ENCODE measurements around the gene RGS6. TPM values are rescaled to one million over a fixed set of nuclear protein-coding genes. Genes with fewer than 3 reads are reported as not detected.

Gene RGS6
- total RNA-seq, 4 donors from 2014 or later = 0.46 to 3.7 (median 1.6) TPM

- no peaks in the 10 kb centered on the region for H3K4me1 ChIP-seq
- TF ChIP-seq, protein P1, sequence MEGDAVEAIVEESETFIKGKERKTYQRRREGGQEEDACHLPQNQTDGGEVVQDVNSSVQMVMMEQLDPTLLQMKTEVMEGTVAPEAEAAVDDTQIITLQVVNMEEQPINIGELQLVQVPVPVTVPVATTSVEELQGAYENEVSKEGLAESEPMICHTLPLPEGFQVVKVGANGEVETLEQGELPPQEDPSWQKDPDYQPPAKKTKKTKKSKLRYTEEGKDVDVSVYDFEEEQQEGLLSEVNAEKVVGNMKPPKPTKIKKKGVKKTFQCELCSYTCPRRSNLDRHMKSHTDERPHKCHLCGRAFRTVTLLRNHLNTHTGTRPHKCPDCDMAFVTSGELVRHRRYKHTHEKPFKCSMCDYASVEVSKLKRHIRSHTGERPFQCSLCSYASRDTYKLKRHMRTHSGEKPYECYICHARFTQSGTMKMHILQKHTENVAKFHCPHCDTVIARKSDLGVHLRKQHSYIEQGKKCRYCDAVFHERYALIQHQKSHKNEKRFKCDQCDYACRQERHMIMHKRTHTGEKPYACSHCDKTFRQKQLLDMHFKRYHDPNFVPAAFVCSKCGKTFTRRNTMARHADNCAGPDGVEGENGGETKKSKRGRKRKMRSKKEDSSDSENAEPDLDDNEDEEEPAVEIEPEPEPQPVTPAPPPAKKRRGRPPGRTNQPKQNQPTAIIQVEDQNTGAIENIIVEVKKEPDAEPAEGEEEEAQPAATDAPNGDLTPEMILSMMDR (IDR thresholded peaks at IDR 0.05 in 4 of 5, conservative IDR thresholded peaks at IDR 0.05 in 1 of 5) = no peak
- TF ChIP-seq POLR2A (IDR thresholded peaks at IDR 0.05) = no peak
- DNase-seq (no peak), ATAC-seq (no peak)
- in situ Hi-C loops (cut with MboI; ENCODE audit: low sequenced_read_pairs in 4 of 4) = no loop called here
- intact Hi-C loops (cut with DNase I; ENCODE audit: low total_unique reads) = no loop called here
- no peaks in the 10 kb centered on the region for H3K36me3 ChIP-seq
- H3K9me3 ChIP-seq = no peaks in the 10 kb centered on the region
- no peak overlapping the region for H3K4me3 ChIP-seq
- H3K27ac ChIP-seq = no peak overlapping the region
- H3K27me3 ChIP-seq = no peaks in the 10 kb centered on the region
Measured at GRCh38 chr14:72443256-72443655, 511.0 kb downstream of the RGS6 start.

- intact Hi-C loops (cut with DNase I; ENCODE audit: low total_unique reads) = no loop called here
- Histone ChIP-seq H3K9me3 (no peaks in the 10 kb centered on the region), H3K27ac (no peak overlapping the region), H3K4me1 (no peaks in the 10 kb centered on the region), H3K27me3 (no peaks in the 10 kb centered on the region), H3K4me3 (no peak overlapping the region), H3K36me3 (no peaks in the 10 kb centered on the region)
- in situ Hi-C loops (cut with MboI; ENCODE audit: low sequenced_read_pairs in 4 of 4) = no loop called here
- no peak for TF ChIP-seq POLR2A (IDR thresholded peaks at IDR 0.05)
- TF ChIP-seq, protein P1 (IDR thresholded peaks at IDR 0.05 in 4 of 5, conservative IDR thresholded peaks at IDR 0.05 in 1 of 5) = no peak
- ATAC-seq (no peak), DNase-seq (no peak)
Measured at GRCh38 chr14:72443991-72444441, 511.8 kb downstream of the RGS6 start.

DNA sequence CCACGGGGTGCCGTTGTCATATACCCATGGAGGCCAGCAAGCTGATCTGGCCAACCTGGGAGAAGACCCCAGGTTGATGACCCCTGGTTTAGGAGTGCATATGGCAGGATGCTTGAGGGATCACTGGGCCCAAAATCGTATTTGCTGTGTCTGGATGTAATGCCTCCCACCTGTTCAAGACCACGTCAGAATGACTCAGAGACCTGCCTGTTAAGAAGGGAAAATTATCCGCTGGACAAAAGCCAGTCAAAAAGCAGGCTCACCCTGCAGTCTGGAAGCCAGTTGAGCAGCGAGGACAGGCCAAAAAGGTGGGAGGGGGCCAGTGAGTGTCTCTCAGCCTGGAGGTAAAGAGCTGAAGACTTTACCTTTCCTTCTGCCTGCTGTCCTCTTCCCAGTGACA, 512.5 kb downstream of the RGS6 start:
- DNase-seq (no peak), ATAC-seq (no peak)
- Histone ChIP-seq H3K27me3 (no peaks in the 10 kb centered on the region), H3K9me3 (no peaks in the 10 kb centered on the region), H3K4me3 (no peak overlapping the region), H3K27ac (no peak overlapping the region), H3K36me3 (no peaks in the 10 kb centered on the region), H3K4me1 (no peaks in the 10 kb centered on the region)
- TF ChIP-seq, protein P1 (IDR thresholded peaks at IDR 0.05 in 4 of 5, conservative IDR thresholded peaks at IDR 0.05 in 1 of 5) = no peak
- TF ChIP-seq POLR2A (IDR thresholded peaks at IDR 0.05) = no peak
- intact Hi-C loops (cut with DNase I; ENCODE audit: low total_unique reads) = no loop called here
- in situ Hi-C loops (cut with MboI; ENCODE audit: low sequenced_read_pairs in 4 of 4) = no loop called here

DNA sequence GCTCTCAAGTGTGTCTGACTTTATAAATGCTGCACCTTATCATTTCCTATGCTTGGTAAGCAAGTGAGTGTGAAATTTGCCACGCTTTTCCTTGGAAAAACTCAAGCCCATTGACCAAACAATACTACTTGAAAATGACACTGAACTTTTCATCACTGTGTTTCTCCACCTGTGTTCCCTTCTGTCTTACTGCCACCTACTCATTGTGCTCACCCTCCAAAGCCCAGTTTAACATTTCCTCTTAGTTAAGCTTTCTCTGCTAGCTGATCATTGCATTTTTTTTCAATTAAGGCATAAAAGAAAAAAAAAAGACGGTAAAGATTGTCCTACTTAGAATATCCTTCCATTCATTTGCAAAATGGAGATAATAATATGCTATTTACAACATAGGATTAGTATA, 516.0 kb downstream of the RGS6 start:
- H3K4me3 ChIP-seq = no peak overlapping the region
- no peaks in the 10 kb centered on the region for H3K27me3 ChIP-seq
- no peak for TF ChIP-seq POLR2A (IDR thresholded peaks at IDR 0.05)
- TF ChIP-seq, protein P1 (IDR thresholded peaks at IDR 0.05 in 4 of 5, conservative IDR thresholded peaks at IDR 0.05 in 1 of 5) = no peak
- no peak overlapping the region for H3K27ac ChIP-seq
- in situ Hi-C loops (cut with MboI; ENCODE audit: low sequenced_read_pairs in 4 of 4) = no loop called here
- H3K36me3 ChIP-seq = no peaks in the 10 kb centered on the region
- DNase-seq (no peak), ATAC-seq (no peak)
- intact Hi-C loops (cut with DNase I; ENCODE audit: low total_unique reads) = no loop called here
- H3K4me1 ChIP-seq = no peaks in the 10 kb centered on the region
- no peaks in the 10 kb centered on the region for H3K9me3 ChIP-seq

GRCh38 chr14:72450473-72451044, 518.3 kb downstream of the RGS6 start:
- DNase-seq (no peak), ATAC-seq (no peak)
- intact Hi-C loops (cut with DNase I; ENCODE audit: low total_unique reads) (no loop called here), in situ Hi-C loops (cut with MboI; ENCODE audit: low sequenced_read_pairs in 4 of 4) (no loop called here)
- Histone ChIP-seq H3K27me3 (no peaks in the 10 kb centered on the region), H3K9me3 (no peaks in the 10 kb centered on the region), H3K27ac (no peak overlapping the region), H3K36me3 (no peaks in the 10 kb centered on the region), H3K4me1 (no peaks in the 10 kb centered on the region), H3K4me3 (no peak overlapping the region)
- TF ChIP-seq, protein P1 (IDR thresholded peaks at IDR 0.05 in 4 of 5, conservative IDR thresholded peaks at IDR 0.05 in 1 of 5) = no peak
- no peak for TF ChIP-seq POLR2A (IDR thresholded peaks at IDR 0.05)

Measured in gastrocnemius medialis (tissue), 4 donors.